HEK293 (cell line): ENCODE measurements around the gene UNC45B.

Experiments used
- CTCF ChIA-PET: fragments of 350-600 bp; formaldehyde crosslinking; extraction: SDS; loops from one replicate; lab custom pipeline; 2021; ENCODE audit warnings: antibody characterized with exemption; lab: Yijun Ruan, JAX
- POLR2A ChIA-PET: fragments of 300-600 bp; formaldehyde crosslinking; extraction: SDS; loops from one replicate; lab custom pipeline; 2020; ENCODE audit warnings: antibody characterized with exemption, inconsistent platforms; lab: Yijun Ruan, JAX
- H3K27ac ChIP-seq: fragments of 200-500 bp; sonication (Bioruptor generic); 2 replicates; pipeline ENCODE4 v1.5.1; 2014; ENCODE audit warnings: low read depth, low read length, control low read depth, inconsistent platforms; ENCODE audit errors: extremely low read depth
- H3K36me3 ChIP-seq, 2 experiments: fragments of 200-500 bp in 1 of 2; sonication (Bioruptor generic) in 1 of 2; 1 replicate in 1 of 2; 2 replicates in 1 of 2; pipeline ENCODE4 v1.5.1; 2014 to 2017; ENCODE audit warnings: inconsistent platforms in 2 of 2, low read length in 2 of 2; ENCODE audit not compliant: control insufficient read depth in 2 of 2, insufficient read depth in 1 of 2
- H3K4me1 ChIP-seq: fragments of 200-500 bp; sonication (Bioruptor generic); 2 replicates; pipeline ENCODE4 v1.5.1; 2014; ENCODE audit warnings: mild to moderate bottlenecking, low read length, inconsistent platforms; ENCODE audit not compliant: control insufficient read depth, insufficient read depth
- H3K4me3 ChIP-seq: 2 replicates; pipeline ENCODE4 v1.5.1; 2011; ENCODE audit warnings: low read depth, mild to moderate bottlenecking, control low read depth, low read length, moderate library complexity
- H3K9me3 ChIP-seq: fragments of 200-500 bp; sonication (Bioruptor generic); 2 replicates; pipeline ENCODE4 v1.5.1; 2014; ENCODE audit warnings: low read depth, low read length, inconsistent platforms; ENCODE audit not compliant: control insufficient read depth, insufficient read depth
- KLF16 ChIP-seq: fragments of 450-650 bp; formaldehyde crosslinking; IDR thresholded peaks from 2 replicates; pipeline ENCODE4 v1.5.1; 2017; ENCODE audit warnings: missing biosample characterization, missing genetic modification characterization
- KLF9 ChIP-seq: fragments of 450-650 bp; formaldehyde crosslinking; IDR thresholded peaks from 2 replicates; pipeline ENCODE4 v1.5.1; 2016; ENCODE audit warnings: missing biosample characterization, missing genetic modification characterization, low read depth
- PRDM10 ChIP-seq: fragments of 450-650 bp; formaldehyde crosslinking; IDR thresholded peaks from 2 replicates; pipeline ENCODE4 v1.5.1; 2016; ENCODE audit warnings: missing biosample characterization, missing genetic modification characterization
- PRDM2 ChIP-seq: fragments of 450-650 bp; formaldehyde crosslinking; IDR thresholded peaks from 2 replicates; pipeline ENCODE4 v1.5.1; 2016; ENCODE audit warnings: missing biosample characterization, missing genetic modification characterization, borderline replicate concordance
- PRDM6 ChIP-seq: fragments of 450-650 bp; formaldehyde crosslinking; IDR thresholded peaks from 2 replicates; pipeline ENCODE4 v1.5.1; 2017; ENCODE audit warnings: missing biosample characterization, missing genetic modification characterization
- SCRT2 ChIP-seq: fragments of 450-650 bp; formaldehyde crosslinking; IDR thresholded peaks from 2 replicates; pipeline ENCODE4 v1.5.1; 2016; ENCODE audit warnings: missing biosample characterization, missing genetic modification characterization
- SP7 ChIP-seq: fragments of 450-650 bp; formaldehyde crosslinking; IDR thresholded peaks from 2 replicates; pipeline ENCODE4 v1.5.1; 2016; ENCODE audit warnings: missing biosample characterization, missing genetic modification characterization
- YY2 ChIP-seq: fragments of 450-650 bp; formaldehyde crosslinking; IDR thresholded peaks from 2 replicates; pipeline ENCODE4 v1.5.1; 2016; ENCODE audit warnings: missing biosample characterization, missing genetic modification characterization
- ZBTB1 ChIP-seq: fragments of 450-650 bp; formaldehyde crosslinking; IDR thresholded peaks from 2 replicates; pipeline ENCODE4 v1.5.1; 2016; ENCODE audit warnings: missing biosample characterization, missing genetic modification characterization
- ZBTB20 ChIP-seq: fragments of 450-650 bp; formaldehyde crosslinking; IDR thresholded peaks from 2 replicates; pipeline ENCODE4 v1.5.1; 2016; ENCODE audit warnings: missing biosample characterization, missing genetic modification characterization
- ZBTB8A ChIP-seq: fragments of 450-650 bp; formaldehyde crosslinking; IDR thresholded peaks from 2 replicates; pipeline ENCODE4 v1.5.1; 2016; ENCODE audit warnings: missing biosample characterization, missing genetic modification characterization
- ZNF121 ChIP-seq: fragments of 450-650 bp; formaldehyde crosslinking; IDR thresholded peaks from 2 replicates; pipeline ENCODE4 v1.5.1; 2016; ENCODE audit warnings: missing biosample characterization, missing genetic modification characterization
- ZNF184 ChIP-seq: fragments of 450-650 bp; IDR thresholded peaks from 2 replicates; pipeline ENCODE4 v1.5.1; 2018; ENCODE audit warnings: missing biosample characterization, mild to moderate bottlenecking, missing genetic modification characterization
- ZNF2 ChIP-seq: fragments of 450-650 bp; formaldehyde crosslinking; IDR thresholded peaks from 2 replicates; pipeline ENCODE4 v1.5.1; 2016; ENCODE audit warnings: missing biosample characterization, missing genetic modification characterization
- ZNF214 ChIP-seq: fragments of 450-650 bp; formaldehyde crosslinking; IDR thresholded peaks from 2 replicates; pipeline ENCODE4 v1.5.1; 2017; ENCODE audit warnings: missing biosample characterization, mild to moderate bottlenecking, missing genetic modification characterization, borderline replicate concordance
- ZNF324 ChIP-seq: fragments of 450-650 bp; formaldehyde crosslinking; IDR thresholded peaks from 2 replicates; pipeline ENCODE4 v1.5.1; 2016; ENCODE audit warnings: missing biosample characterization, missing genetic modification characterization
- ZNF362 ChIP-seq: fragments of 450-650 bp; formaldehyde crosslinking; IDR thresholded peaks from 2 replicates; pipeline ENCODE4 v1.5.1; 2016; ENCODE audit warnings: missing biosample characterization, missing genetic modification characterization
- ZNF366 ChIP-seq: fragments of 450-650 bp; formaldehyde crosslinking; conservative IDR thresholded peaks from 2 replicates; pipeline ENCODE4 v1.5.1; 2016; ENCODE audit warnings: missing biosample characterization, missing genetic modification characterization
- ZNF404 ChIP-seq: fragments of 450-650 bp; formaldehyde crosslinking; IDR thresholded peaks from 2 replicates; pipeline ENCODE4 v1.5.1; 2017; ENCODE audit warnings: missing biosample characterization, missing genetic modification characterization
- ZNF501 ChIP-seq: fragments of 450-650 bp; formaldehyde crosslinking; IDR thresholded peaks from 2 replicates; pipeline ENCODE4 v1.5.1; 2016; ENCODE audit warnings: missing biosample characterization, missing genetic modification characterization
- ZNF571 ChIP-seq: fragments of 450-650 bp; formaldehyde crosslinking; IDR thresholded peaks from 2 replicates; pipeline ENCODE4 v1.5.0; 2017; ENCODE audit warnings: missing biosample characterization, missing genetic modification characterization
- ZNF596 ChIP-seq: fragments of 450-650 bp; IDR thresholded peaks from 2 replicates; pipeline ENCODE4 v1.5.0; 2018; ENCODE audit warnings: missing biosample characterization, mild to moderate bottlenecking, missing genetic modification characterization, moderate library complexity
- ZNF624 ChIP-seq: fragments of 450-650 bp; formaldehyde crosslinking; IDR thresholded peaks from 2 replicates; pipeline ENCODE4 v1.5.1; 2017; ENCODE audit warnings: missing biosample characterization, missing genetic modification characterization
- ZNF629 ChIP-seq: fragments of 450-650 bp; formaldehyde crosslinking; IDR thresholded peaks from 2 replicates; pipeline ENCODE4 v1.5.1; 2017; ENCODE audit warnings: missing biosample characterization, missing genetic modification characterization
- ZSCAN30 ChIP-seq: fragments of 450-650 bp; IDR thresholded peaks from 2 replicates; pipeline ENCODE4 v1.5.1; 2018; ENCODE audit warnings: missing biosample characterization, mild to moderate bottlenecking, missing genetic modification characterization, moderate library complexity

The UNC45B gene

GRCh38 chr17:35159940-35160339, 12.3 kb downstream of the UNC45B start (continued):
- TF ChIP-seq ZNF362 (no peak), ZNF571 (tag by site-specific recombination) (no peak), ZNF624 (tag by site-specific recombination) (no peak), ZSCAN30 (tag by site-specific recombination) (no peak), ZNF366 (tag by site-specific recombination) (no peak), PRDM6 (tag by site-specific recombination) (no peak), ZNF596 (tag by site-specific recombination) (no peak), ZBTB1 (tag by site-specific recombination) (no peak)
- TF ChIP-seq, all 188 proteins: peak for 0

- H3K9me3 ChIP-seq: no peaks in the 10 kb centered on the region
- no peak overlapping the region for H3K27ac ChIP-seq
- CTCF ChIA-PET: interaction anchor here (0.6 to 1.0 kb wide), 6 partner anchors 152 to 452 kb away, joined by 3 to 6 read pairs (median 3); no protein-coding TSS in a partner anchor
- H3K4me1 ChIP-seq: peaks cover 4% of the 10 kb centered on the region; the same call in 1 of the 2 replicates
- POLR2A ChIA-PET: no interaction called here
- TF ChIP-seq PRDM2 (tag by site-specific recombination) (no peak), SP7 (no peak), SCRT2 (no peak), ZBTB20 (tag by site-specific recombination) (no peak), YY2 (tag by site-specific recombination) (no peak), KLF16 (tag by site-specific recombination) (no peak), ZNF214 (tag by site-specific recombination) (no peak), ZNF501 (no peak), PRDM10 (no peak), ZBTB8A (no peak), KLF9 (no peak), ZNF324 (tag by site-specific recombination) (no peak), ZNF184 (no peak), ZNF404 (no peak), ZNF121 (tag by site-specific recombination) (no peak), ZNF629 (tag by site-specific recombination) (no peak), ZNF2 (tag by site-specific recombination) (no peak)
- H3K4me3 ChIP-seq: no peak overlapping the region
- H3K36me3 ChIP-seq: no peaks in the 10 kb centered on the region
Observed at GRCh38 chr17:35160354-35161201, 13.0 kb downstream of the UNC45B start.
